NOMO-1 (cell line): ENCODE measurements around the gene MFAP4.
"Not testable (repeated sequence)": the region's sequence is repeated elsewhere in the genome, so short reads cannot be mapped to it uniquely, and the experiment has no call there.

Experiments
- DNase-seq, 2 experiments: peaks; one replicate each; lab custom pipeline; 2025; ENCODE audit not compliant: unreplicated experiment in 2 of 2; lab: John Stamatoyannopoulos, UW

The MFAP4 gene

GRCh38 chr17:19359151-19359550 is 27.8 kb downstream of the MFAP4 start:
- no peak for DNase-seq

GRCh38 chr17:19357761-19358160 is 29.2 kb downstream of the MFAP4 start:
- no peak for DNase-seq

- DNase-seq = no peak
Observed at GRCh38 chr17:19357351-19357750, 29.6 kb downstream of the MFAP4 start.

- DNase-seq = no peak
Observed at GRCh38 chr17:19354748-19355147, 32.2 kb downstream of the MFAP4 start.

- not testable (repeated sequence) for DNase-seq
Observed at GRCh38 chr17:19353401-19353800, 33.6 kb downstream of the MFAP4 start.

- no peak for DNase-seq
Observed at GRCh38 chr17:19348806-19349205, 38.2 kb downstream of the MFAP4 start.

GRCh38 chr17:19348081-19348650 is 38.8 kb downstream of the MFAP4 start:
- DNase-seq = no peak

GRCh38 chr17:19347323-19348080 is 39.5 kb downstream of the MFAP4 start:
- no peak for DNase-seq

GRCh38 chr17:19346351-19347255 is 40.4 kb downstream of the MFAP4 start:
- DNase-seq = no peak

GRCh38 chr17:19345486-19346350 is 41.3 kb downstream of the MFAP4 start:
- no peak for DNase-seq

- DNase-seq = no peak
Observed at GRCh38 chr17:19345067-19345460, 41.9 kb downstream of the MFAP4 start.

- DNase-seq = no peak
Observed at GRCh38 chr17:19344311-19345066, 42.5 kb downstream of the MFAP4 start.

- no peak for DNase-seq
Observed at GRCh38 chr17:19343671-19344151, 43.3 kb downstream of the MFAP4 start.

- DNase-seq = no peak
Observed at GRCh38 chr17:19343256-19343630, 43.7 kb downstream of the MFAP4 start.

- DNase-seq = no peak
Observed at GRCh38 chr17:19342611-19343255, 44.3 kb downstream of the MFAP4 start.

GRCh38 chr17:19341641-19342610 is 45.1 kb downstream of the MFAP4 start:
- no peak for DNase-seq

- no peak for DNase-seq
Observed at GRCh38 chr17:19341211-19341631, 45.8 kb downstream of the MFAP4 start.

GRCh38 chr17:19339341-19339815 is 47.6 kb downstream of the MFAP4 start:
- DNase-seq = no peak
